ENCODE data around the gene NF2.
A peak's percentile ranks its signal among the peaks of the same experiment; 100 is the strongest.

The NF2 gene

DNA sequence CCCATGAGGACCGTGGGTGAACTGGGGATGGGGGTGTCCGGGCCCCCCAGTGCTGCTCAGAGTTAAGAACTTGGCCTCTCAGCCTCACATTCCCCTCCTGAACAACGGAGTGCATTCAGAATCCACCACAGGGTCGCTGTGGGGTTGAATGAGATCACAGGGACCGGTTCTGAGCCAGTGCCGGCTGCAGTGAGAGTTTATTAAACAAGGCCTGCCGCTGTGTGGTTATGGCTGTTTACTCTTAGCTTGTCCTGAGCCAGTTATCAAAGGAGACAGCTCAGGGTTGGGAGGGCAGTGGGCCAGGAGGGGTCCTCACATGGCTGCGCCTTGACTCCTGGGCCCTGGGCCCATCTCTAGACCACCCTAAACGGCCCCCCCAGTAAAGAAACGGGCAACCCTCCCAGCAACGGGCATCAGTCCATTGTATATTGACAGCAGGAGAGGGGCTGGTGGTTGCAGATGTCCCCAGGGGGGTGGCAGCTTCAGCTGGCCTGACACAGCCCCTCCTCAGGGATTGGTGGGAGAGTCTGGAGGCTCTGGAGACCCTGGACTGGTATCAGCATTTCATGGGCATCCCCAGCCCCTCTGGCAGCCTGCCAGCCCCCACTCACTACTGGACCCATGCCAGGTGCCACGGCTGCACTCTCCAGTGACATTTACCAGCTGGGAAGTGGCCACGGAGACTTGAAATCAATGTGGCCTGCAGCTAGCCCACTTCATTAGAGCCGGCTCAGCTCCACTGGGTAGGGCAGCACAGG lies 101.3 kb downstream of the NF2 start:
- peak; percentile 23 for DNase-seq

DNA sequence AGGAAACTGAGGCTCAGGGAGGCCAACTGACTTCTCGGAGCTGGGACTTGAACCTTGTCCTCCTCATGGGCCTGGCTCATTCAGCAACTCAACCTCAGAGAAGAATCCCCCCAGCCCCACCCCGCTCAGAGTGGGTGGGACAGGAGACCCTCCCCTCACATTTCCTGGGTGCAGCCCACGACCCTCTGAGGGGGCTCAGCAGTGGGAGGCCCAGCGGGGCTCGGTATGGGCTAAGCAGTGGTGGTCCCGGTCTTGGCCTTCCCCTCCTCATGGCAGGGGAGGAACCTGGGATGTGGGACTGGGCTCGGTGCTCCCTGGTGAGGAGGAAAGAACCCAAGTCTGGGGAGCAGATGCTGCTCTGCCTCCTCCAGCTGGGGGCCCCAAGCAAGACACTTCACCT lies 102.2 kb downstream of the NF2 start:
- no peak for DNase-seq

DNA sequence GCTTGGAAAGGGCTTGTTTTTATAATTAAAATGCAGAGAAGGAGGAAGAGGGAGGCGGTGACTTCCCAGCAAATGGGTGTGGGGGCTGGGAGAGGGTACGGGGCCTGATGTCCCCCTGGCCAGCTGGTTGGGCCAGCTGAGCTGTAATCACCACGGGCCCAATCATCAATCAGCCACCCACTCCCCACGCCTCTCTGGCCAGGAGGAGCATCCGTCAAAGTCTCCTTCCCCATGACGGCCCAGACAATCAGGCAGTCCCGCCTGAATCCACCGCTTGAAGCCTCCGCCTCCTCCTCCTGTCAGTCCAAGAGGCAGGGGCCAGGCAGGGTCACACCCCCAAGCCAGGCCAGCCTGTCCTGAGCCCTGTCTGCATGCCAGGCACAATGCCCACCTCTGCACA lies 103.1 kb downstream of the NF2 start:
- peak; percentile 67 for DNase-seq

DNA sequence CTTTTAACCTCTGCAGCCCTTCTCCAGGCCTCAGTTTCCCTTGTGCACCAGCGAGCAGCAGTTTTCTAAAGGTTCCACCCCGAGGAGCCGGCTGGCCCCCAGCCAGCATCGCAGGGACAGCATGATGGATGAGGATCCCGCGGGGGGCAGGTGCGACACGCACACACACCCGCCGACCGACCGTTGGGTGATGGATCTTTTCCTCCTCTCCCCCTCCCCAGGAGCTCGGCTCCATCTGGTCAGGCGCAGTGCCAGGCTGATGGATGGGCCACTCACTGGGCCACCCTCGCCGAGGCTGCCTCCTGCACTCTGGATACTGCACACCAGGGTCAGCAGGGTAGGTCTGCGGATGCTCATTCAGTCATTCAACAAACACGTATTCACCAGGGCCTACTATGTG lies 103.6 kb downstream of the NF2 start:
- peak; percentile 81 for DNase-seq

DNA sequence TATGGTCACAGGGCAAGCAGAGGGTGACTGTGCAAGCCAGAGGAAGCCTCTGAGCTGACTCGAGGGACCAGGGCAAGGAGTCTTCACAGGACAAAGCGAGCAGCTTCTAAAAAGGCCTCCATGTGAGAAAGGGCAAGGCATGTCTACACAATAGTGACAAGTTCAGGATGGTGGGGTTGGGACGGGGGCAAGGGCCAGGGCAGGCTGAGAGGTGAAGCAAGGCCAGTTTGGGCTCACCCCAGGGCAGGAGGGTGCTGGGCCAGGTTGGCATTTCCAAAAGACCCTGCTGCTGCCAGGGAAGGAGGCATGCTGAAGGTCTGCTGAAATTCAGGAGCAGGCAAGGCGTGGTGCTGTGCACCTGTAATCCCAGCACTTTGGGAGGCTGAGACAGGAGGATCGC lies 104.0 kb downstream of the NF2 start:
- no peak for DNase-seq

DNA sequence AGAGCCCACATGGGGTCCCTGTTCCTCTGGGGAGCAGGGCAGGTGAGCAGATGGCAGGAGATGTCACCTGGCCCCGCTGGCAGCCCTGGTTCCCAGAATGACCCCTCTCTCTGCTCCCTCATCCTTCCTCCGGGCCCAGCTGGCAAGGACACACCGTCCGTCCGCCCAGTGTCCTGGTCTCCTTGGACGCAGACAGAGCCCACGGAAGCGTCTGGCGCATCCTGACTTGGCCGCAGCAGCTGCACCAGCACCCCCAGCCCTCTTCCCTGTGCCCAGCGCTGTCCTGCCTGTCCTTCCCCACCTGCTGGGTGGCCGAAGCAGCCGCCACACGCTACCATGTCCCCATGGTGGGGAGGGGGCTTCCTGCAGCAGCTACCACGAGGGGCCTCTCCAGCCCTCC lies 106.8 kb downstream of the NF2 start:
- DNase-seq: no peak

DNA sequence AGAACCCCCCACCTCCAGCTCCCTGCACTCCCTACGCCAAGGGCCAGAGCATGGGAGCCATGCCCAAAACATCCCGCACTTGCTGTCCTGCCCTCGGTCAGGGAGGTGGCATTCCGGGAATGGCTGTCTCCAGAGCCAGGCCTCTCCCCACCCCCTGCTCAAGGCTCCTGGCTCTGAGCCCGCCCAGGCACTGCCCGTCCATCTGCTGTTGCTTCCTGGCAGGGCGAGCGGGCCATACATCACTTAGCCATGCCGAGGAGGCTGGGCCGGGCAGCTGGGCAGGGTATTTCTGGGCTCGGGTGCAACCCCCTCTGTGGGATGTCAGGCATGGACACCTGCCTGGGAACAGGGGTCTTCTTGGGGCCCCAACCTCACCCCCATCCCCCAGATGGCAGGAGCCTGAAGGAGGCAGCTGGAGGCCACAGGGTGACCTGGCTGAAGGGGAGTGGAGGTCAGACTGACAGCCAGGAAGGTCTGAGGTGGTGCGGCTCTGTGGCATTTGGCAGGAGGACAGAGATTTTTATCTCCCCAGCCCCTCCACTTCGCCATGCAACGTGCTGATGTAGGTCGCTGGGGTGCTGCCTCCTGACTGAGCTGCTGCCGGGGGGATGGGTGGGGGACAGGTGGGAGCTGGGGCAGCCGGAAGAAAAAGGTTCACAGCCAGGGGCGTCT lies 107.6 kb downstream of the NF2 start:
- DNase-seq: peak; percentile 26

DNA sequence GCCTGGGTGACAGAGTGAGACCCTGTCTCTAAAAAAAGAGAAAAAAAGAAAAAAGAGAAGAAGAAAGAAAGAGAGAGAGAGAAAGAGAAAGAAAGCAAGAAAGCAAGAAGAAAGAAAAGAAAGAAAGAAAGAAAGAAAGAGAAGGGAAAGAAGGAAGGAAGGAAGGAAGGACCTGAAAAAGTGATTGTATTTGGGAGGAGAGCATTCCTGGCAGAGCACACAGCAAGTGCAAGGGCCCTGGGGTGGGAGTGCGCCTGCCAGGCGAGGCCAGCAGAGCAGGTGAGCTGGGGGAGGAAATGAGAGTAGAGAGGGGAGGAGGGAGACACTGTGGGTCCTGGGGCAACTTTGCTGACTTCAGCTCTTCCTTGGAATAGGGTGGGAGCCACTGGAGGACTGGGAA lies 108.7 kb downstream of the NF2 start:
- no peak for DNase-seq

DNA sequence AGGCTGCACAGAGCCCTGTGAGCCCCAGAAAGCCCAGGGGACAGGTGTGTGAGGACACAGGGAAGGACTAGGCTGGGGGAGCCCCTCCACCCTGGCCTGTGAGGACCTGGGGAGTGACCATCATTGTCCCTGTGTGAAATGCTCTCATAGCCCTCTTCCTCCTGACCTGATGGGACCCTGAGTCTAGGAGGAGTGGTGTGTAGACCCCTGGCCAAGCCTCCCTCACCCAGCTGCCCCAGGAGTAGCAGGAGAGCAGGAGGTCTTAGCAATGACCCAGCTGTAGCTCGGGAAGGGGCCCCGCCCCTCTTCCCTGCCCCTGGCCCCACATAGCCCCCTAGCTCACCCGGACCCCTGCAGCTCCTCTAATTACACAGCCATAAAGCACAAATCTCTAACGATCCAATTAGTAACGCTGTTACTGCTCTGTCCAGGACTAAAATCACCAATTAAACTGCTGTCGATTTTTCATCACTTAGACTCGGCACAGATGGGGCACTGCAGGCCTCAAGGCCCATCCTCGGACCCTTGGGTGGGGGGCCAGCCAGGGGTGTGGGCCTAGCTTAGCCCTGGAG lies 109.8 kb downstream of the NF2 start:
- DNase-seq: no peak

DNA sequence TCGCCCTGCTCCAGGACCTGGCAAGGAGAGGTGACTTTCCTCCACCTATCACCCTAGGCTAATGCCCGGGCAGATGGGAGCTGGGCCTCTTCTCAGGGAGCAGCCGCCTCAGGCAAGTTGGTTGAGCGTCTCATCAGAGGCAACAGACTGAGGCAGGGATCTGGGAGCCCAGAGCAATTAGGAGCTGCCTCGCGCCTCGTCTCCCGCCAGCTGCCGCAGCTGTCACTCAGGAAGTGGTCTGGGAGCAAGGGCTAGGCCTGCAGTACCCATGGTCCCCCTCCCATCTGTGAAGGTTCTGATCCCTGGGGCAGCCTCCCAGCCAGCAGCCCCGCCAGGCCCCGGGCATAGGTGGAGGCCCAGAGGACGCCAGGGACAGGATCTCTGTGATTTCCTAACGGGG lies 111.8 kb downstream of the NF2 start:
- DNase-seq: peak; percentile 31

DNA sequence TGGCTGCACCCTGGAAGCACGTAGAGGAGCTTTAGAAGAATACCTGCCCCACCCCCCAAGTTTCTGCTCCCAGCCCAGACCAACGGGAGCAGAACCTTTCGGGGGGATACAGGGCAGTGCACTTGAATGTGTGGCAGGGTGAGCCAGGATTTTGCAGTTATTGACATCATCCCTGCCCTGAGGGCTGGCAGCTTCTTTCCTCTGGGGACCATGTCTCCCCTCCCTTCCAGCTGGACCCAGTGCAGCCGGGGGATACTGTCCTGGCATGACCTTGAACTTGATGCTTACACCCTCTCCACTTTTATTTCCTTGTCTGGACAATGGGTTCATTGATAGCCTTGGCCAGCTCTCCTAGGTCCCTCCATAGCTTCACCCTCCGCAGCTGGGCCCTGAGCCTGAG lies 112.3 kb downstream of the NF2 start:
- DNase-seq: no peak

DNA sequence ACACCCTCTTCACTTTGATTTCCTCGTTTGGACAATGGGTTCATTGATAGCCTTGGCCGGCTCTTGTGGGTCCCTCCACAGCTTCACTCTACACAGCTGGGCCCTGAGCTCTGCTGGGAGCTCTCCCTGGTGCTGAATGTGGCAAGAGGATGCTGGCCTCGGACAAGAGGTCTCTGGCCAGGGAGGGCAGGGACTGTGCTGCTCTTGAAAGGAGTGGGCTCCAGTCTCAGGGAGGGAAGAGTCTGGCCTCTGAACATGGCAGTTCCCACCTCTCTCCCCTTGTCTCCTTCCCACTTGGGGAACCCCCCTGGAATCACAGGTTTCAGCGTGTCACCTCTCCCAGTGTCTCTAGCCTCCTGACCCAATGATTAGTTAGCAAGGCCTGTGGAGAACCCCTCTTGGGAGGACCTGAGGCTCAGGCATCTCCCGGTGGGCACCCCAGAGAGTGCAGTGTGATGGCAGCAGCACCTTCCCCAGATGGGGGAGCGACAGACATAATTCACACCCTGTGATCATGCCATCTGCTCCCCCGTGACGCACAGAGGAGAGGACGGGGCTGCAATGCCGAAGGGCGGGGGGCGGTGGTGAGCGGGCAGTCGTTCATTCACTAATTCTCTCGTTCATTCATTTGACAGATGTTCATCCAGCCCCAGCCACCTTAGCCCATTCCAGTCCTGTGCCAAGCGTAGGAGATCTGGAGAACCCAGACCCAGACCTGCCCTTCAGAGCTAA lies 113.5 kb downstream of the NF2 start:
- no peak for DNase-seq

DNA sequence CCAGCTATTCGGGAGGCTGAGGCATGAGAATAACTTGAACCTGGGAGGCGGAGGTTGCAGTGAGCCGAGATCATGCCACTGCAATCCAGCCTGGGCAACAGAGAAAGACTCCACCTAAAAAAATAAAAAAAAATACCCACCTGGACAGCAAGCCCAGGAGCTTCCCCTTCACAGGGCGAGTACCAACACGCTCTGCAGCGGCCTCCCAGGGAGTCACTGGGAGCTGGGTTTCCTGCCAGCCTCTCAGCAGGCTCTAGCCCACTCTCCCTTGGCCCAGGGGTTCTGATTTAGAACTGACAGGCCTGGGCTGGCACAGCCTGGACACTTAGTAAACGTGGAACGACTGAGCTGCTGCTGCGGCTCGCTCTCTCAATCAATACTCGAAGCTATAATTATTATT lies 114.4 kb downstream of the NF2 start:
- DNase-seq: no peak

DNA sequence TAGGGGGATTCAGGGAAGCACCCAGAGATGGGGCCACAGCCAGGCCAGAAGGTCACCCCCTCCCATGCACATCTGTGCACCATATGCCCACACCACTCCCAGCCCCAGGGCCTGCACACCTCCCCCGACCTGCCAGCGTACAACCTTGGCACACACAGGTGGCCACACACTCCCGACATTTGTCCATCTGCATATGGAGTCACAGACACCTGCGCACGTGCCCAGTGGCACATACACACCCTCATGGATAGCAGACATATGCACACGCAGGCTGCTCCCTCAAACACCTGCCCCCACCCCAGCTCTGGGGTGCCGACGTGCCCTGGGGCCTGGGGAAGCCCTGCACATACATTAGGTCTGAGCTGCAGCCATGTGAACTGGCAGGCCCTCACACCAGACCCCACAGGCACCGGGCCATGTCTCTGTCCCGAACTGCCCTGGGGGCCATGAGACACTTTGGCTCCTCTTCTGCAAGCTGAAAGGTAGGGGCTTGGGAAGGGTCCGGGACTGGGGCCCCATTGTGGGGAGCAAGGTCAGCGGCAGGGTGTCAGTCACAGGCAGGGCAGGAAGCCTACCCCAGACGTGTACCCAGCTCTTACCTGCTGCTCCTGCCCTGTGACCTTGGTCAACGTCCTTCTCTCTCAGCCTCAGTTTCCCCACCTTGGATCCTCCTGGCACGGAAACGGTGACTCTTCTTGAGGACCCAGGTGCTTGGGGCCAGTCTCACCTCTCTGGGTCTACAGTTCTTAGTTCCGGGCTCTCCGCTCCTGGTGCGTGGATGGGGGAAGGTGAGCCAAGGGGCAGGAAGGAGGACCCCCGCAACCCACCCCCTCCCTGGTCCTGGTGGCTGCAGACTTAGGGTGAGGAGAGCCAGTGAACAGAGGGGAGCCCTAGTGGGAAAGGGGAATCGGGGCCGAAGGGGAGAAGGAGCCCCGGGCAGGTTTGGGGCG lies 115.8 kb downstream of the NF2 start:
- DNase-seq: no peak

DNA sequence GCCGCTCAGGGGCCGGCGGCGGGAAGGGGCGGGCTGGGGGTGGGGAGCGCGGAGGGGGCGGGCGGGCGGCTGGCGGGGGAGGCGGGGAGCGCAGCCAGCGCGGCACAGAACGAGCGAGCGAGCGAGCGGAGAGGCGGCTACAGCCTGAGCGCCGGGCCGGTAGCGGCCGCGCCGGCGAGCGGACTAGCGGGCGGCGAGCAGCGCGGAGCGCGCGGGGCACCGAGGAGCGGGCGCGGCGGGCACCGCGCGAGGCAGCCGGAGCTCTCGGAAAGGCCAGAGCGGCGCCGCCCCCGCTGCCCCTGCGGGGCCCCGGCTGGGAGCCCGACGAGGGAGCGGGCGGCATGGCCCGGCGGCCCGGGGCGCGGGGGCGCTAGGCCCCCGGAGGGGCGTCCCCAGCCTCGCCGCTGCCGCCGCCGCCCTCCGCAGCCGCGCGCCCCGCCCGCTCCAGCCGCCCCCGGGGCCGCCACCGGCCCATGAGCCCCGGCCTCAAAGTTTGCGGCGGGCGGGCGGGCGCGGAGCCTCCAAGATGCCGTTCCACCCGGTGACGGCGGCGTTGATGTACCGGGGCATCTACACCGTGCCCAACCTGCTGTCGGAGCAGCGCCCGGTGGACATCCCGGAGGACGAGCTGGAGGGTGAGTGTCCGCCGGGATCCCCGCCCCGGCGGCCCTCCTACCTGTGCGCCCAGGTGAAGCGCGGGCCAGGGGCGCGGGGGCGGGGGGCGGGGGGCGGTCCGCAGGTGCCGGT lies 116.6 kb downstream of the NF2 start, which contains the start of gene CABP7:
CABP7 (plus strand) TSS at position 105 of the 747 bp plus-strand sequence; CDS start at position 527, 422 bp downstream.
- no peak for DNase-seq

DNA sequence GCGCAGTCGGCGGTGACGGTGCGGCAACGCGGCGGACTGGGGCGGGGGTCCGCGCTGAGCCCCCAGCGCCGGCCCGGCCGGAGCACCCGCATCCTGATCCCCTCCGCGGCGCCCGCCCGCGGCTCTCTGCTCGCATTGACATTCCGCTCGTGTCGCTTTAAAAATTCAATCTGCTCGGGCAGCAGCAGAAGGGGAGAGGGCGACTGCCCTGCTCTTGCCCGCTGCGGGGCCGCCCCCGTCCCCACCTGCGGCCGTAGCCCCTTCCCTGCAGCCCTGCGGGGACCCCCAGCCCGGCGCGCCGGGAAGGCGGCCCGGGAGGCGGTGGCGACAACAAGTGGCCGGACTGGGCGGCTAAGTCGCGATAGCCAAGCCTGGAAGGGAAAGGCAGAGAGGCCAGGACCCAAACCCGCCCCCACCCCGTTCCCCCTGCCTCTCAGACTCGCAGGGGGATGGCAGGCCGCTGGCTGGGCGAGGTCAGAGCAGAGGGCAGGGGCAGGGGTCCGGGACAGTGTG lies 117.4 kb downstream of the NF2 start:
- DNase-seq: no peak

DNA sequence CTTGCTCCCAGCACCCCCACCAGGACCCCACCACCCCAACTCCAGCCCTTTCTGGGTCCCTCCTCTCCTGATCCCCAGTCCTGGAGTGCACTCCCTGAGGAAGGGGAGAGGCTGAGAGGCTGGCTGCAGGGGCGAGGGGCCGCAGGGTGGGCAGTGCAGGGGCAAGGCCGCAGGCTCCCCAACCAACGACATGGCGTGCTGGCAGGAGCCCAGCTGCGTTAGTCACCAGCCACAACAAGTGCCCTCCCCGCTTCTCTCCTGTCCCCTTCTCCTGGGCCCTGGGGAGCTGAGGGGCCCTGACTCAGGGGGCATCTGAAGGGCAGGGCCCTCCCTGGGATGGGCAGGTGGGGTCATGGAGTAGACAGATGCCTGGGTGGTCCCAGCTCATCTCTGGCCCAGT lies 118.7 kb downstream of the NF2 start:
- no peak for DNase-seq

DNA sequence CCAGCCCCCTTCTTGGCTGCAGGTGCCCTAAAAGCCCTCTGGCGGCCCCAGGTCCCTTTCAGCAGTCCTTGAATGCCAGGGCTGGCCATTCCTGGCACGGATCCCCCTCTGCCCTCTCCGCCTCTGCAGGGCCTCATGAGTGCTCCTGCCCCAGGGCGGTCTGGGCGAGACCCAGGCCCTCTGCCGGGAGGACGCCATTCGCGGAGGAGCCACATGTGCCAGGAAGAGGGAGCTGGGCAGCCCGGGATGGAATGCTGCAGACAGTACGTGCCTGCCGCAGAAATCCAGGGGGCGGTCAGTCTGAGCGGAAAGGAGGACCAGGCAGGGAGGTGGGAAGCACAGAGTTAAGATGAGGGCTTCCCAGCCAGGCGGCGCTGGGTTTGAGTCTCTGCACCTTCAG lies 119.2 kb downstream of the NF2 start:
- DNase-seq: no peak

DNA sequence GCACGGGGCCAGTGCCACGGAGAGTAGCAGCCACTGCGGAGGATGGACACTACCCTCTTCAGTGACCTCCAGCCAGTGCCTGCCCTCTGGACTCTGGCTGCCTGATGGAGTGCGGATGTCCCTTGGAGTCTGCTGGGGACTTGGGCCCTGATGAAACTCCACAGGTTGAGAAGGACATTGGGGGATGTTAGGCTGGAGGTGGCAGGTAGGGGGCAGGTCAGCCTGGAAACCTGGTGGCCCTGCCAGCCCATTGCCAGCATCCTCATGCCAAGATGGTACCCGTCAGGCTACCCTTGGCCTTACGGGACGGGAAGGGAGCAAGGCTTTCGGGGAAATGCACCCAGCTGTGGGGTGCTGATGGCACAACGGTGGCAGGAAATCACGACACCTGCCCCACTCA lies 120.3 kb downstream of the NF2 start:
- no peak for DNase-seq

DNA sequence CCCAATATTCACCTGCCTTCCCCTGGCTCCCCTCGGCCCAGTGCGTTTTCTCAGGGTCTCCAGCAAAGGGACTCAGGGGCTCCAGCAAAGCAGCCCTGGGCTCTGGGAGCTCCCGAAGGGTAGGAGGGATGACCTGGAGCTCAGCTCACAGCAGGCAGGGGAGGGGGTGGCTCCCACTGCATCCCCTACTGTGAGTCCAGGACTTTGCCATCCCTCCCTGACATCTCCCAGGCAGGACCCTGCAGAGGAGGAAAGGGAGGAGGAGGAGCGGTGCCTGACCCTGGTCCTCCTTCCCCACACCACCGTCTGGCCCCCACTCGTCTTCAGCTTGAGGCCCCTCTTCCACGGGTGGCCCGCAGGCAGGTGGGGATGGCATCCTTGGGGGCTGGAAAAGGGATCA lies 121.4 kb downstream of the NF2 start:
- no peak for DNase-seq

DNA sequence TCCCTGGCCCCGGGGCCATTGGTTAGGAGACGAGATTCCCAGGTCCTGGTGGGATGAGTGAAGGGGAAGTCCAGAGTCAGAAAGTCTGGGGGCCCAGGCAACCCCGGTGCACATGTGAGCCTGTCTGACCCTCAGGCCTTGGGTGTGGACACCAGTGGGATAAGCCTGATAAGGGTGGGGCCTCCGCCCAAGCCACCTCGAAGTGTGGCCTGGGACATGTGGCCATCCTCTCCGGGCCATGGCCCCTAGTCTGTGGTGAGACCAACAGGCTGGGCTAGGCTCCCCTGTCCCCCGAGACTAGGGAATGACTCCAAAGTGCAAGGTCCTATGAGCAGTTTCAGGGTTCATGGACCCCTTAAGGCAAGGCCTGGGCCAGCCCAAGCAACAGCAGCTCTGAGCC lies 122.7 kb downstream of the NF2 start:
- no peak for DNase-seq
